CD1c-positive myeloid dendritic cell (primary cell): ENCODE data around the gene LRRC3.

ENCODE experiments used
- DNase-seq: peaks from one replicate; pipeline ENCODE4 v3.0.0-alpha.2; 2016; ENCODE audit errors: extremely low spot score

LRRC3 gene

DNA sequence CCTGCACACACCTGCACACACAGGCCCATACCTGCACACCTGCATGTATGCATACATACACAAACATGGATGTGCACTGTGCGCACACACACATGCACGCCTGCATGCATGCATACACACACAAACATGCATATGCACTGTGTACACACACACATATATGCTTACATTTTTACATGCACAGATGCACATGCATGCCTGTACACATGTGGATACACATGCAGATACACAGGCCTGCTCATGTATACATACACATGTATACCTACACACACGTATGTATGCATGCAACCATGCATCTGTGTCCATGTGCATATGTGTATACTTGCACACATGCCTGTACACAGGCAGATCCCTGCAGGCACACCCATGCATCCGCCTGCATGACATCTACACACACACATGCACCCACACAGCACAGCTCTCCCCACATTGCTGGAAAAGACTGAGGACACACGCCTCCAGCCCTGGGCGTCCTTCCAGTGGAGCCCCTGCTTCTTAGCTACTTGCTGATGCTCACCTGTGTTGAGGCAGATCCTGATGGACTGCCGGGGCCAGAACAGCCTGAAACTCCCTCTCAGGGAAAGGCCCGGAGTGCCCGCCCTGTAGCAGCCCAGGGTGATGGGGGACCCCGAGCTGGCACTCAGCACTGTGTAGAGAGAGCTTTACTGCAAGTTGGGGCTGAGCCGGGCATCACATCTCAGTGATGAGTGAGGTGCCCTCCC lies 56.1 kb downstream of the LRRC3 start:
- no peak for DNase-seq
